ENCODE data around the gene RFPL4A. TPM values are rescaled to one million over a fixed set of nuclear protein-coding genes. Genes with fewer than 3 reads are reported as not detected.
A peak's percentile ranks its signal among the peaks of the same experiment; 100 is the strongest.

RFPL4A gene
- polyA plus RNA-seq, 1 donor from 2014 or later = not detected

DNA sequence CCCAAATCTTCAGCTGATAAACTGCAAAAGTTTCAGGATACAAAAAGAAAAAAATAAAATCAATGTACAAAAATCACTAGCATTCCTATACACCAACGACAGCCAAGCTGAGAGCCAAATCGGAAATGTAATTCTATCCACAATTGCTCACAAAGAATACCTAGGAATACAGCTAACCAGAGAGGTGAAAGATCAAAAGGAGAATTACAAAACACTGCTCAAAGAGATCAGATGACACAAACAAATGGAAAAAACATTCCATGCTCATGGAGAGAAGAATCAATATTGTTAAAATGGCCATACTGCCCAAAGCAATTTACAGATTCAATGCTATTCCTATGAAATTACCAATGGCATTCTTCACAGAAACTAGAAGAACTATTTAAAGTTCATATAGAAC is 43.4 kb downstream of the RFPL4A start:
- Histone ChIP-seq H3K9me2 (ENCODE audit: insufficient read depth, low read length) (no peaks in the 10 kb centered on the region), H3K27ac (ENCODE audit: low read length) (no peak overlapping the region), H3K9me3 (ENCODE audit: low read length) (no peaks in the 10 kb centered on the region), H3K36me3 (ENCODE audit: insufficient read depth, low read length) (no peaks in the 10 kb centered on the region), H2AFZ (ENCODE audit: low read depth, low read length) (no peak overlapping the region), H3K27me3 (ENCODE audit: insufficient read depth, low read depth, low read length) (no peaks in the 10 kb centered on the region), H3K4me2 (ENCODE audit: low read length) (no peak overlapping the region), H4K20me1 (ENCODE audit: insufficient read depth) (no peaks in the 10 kb centered on the region), H3K79me2 (replicated peaks; ENCODE audit: insufficient read depth, low read length) (no peaks in the 10 kb centered on the region), H3K4me3 (ENCODE audit: low read length) (no peak overlapping the region), H3F3A (ENCODE audit: insufficient read depth, low read length, poor library complexity, severe bottlenecking) (no peaks in the 10 kb centered on the region), H3K9ac (ENCODE audit: low read length) (no peak overlapping the region)
- TF ChIP-seq, protein P1, sequence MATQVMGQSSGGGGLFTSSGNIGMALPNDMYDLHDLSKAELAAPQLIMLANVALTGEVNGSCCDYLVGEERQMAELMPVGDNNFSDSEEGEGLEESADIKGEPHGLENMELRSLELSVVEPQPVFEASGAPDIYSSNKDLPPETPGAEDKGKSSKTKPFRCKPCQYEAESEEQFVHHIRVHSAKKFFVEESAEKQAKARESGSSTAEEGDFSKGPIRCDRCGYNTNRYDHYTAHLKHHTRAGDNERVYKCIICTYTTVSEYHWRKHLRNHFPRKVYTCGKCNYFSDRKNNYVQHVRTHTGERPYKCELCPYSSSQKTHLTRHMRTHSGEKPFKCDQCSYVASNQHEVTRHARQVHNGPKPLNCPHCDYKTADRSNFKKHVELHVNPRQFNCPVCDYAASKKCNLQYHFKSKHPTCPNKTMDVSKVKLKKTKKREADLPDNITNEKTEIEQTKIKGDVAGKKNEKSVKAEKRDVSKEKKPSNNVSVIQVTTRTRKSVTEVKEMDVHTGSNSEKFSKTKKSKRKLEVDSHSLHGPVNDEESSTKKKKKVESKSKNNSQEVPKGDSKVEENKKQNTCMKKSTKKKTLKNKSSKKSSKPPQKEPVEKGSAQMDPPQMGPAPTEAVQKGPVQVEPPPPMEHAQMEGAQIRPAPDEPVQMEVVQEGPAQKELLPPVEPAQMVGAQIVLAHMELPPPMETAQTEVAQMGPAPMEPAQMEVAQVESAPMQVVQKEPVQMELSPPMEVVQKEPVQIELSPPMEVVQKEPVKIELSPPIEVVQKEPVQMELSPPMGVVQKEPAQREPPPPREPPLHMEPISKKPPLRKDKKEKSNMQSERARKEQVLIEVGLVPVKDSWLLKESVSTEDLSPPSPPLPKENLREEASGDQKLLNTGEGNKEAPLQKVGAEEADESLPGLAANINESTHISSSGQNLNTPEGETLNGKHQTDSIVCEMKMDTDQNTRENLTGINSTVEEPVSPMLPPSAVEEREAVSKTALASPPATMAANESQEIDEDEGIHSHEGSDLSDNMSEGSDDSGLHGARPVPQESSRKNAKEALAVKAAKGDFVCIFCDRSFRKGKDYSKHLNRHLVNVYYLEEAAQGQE (IDR thresholded peaks at IDR 0.05; ENCODE audit: borderline replicate concordance) = no peak
- TF ChIP-seq SMC3 (conservative IDR thresholded peaks at IDR 0.05; ENCODE audit: poor library complexity) = no peak
- no peak for TF ChIP-seq EP300 (conservative IDR thresholded peaks at IDR 0.05; ENCODE audit: poor library complexity, severe bottlenecking)
- TF ChIP-seq RAD21 (conservative IDR thresholded peaks at IDR 0.05) = no peak
- TF ChIP-seq, protein P2, sequence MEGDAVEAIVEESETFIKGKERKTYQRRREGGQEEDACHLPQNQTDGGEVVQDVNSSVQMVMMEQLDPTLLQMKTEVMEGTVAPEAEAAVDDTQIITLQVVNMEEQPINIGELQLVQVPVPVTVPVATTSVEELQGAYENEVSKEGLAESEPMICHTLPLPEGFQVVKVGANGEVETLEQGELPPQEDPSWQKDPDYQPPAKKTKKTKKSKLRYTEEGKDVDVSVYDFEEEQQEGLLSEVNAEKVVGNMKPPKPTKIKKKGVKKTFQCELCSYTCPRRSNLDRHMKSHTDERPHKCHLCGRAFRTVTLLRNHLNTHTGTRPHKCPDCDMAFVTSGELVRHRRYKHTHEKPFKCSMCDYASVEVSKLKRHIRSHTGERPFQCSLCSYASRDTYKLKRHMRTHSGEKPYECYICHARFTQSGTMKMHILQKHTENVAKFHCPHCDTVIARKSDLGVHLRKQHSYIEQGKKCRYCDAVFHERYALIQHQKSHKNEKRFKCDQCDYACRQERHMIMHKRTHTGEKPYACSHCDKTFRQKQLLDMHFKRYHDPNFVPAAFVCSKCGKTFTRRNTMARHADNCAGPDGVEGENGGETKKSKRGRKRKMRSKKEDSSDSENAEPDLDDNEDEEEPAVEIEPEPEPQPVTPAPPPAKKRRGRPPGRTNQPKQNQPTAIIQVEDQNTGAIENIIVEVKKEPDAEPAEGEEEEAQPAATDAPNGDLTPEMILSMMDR (IDR thresholded peaks at IDR 0.05; ENCODE audit: poor library complexity, severe bottlenecking) = no peak
- TF ChIP-seq MXI1 (conservative IDR thresholded peaks at IDR 0.05; ENCODE audit: poor library complexity, severe bottlenecking) = no peak
- TF ChIP-seq EZH2 (IDR thresholded peaks at IDR 0.05; ENCODE audit: borderline replicate concordance, insufficient read depth, low read length, poor library complexity, severe bottlenecking) = no peak
- no peak for TF ChIP-seq POLR2AphosphoS5 (IDR thresholded peaks at IDR 0.05)
- no peak for TF ChIP-seq TAF1 (IDR thresholded peaks at IDR 0.05; ENCODE audit: low read depth)

DNA sequence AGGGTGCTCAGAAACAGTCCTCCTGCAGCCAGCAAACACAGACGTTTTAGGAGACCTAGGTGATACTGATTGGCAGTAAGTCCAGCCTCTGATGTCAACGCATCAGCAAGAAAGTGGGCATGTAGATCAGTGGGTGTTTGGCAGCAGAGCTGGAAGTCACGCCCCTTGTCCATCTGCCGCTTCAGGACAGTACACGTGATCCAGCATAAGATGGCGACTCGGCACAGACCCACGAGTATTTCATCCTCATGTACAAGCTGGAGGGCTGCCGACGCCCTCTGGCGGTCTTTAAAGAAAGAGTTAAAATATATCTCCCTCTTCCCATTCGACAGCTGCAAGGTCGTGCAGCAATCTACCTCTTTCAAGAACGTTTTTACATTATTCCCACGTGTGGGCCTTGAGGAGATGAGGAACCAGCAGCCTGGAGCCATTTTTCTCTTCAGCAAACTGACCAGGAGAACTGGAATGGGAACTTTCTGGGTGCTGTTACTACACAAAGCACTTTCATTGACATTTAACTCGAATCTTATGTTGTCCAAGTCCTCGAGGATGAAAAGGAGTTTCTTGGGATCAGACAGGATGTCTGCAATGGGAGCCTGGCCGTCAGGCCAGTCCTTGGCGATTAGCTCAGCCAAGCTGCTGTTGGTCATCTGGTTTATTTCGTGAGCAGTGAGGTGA is 50.6 kb downstream of the RFPL4A start:
- no peak overlapping the region for H3K4me3 ChIP-seq (ENCODE audit: low read length)
- peaks cover 9% of the 10 kb centered on the region for H3K9me3 ChIP-seq (ENCODE audit: low read length)
- TF ChIP-seq POLR2AphosphoS5 (IDR thresholded peaks at IDR 0.05) = no peak
- TF ChIP-seq RAD21 (conservative IDR thresholded peaks at IDR 0.05) = no peak
- TF ChIP-seq, protein P2 (IDR thresholded peaks at IDR 0.05; ENCODE audit: poor library complexity, severe bottlenecking) = peak; percentile 14
- no peak for TF ChIP-seq SMC3 (conservative IDR thresholded peaks at IDR 0.05; ENCODE audit: poor library complexity)
- TF ChIP-seq EP300 (conservative IDR thresholded peaks at IDR 0.05; ENCODE audit: poor library complexity, severe bottlenecking) = no peak
- TF ChIP-seq EZH2 (IDR thresholded peaks at IDR 0.05; ENCODE audit: borderline replicate concordance, insufficient read depth, low read length, poor library complexity, severe bottlenecking) = no peak
- no peak for TF ChIP-seq MXI1 (conservative IDR thresholded peaks at IDR 0.05; ENCODE audit: poor library complexity, severe bottlenecking)

More for the DNA sequence above, 50.6 kb downstream of the RFPL4A start:
- Histone ChIP-seq H3K27me3 (ENCODE audit: insufficient read depth, low read depth, low read length) (no peaks in the 10 kb centered on the region), H3K36me3 (ENCODE audit: insufficient read depth, low read length) (no peaks in the 10 kb centered on the region), H3K9me2 (ENCODE audit: insufficient read depth, low read length) (no peaks in the 10 kb centered on the region), H2AFZ (ENCODE audit: low read depth, low read length) (no peak overlapping the region), H3K4me2 (ENCODE audit: low read length) (no peak overlapping the region), H3K9ac (ENCODE audit: low read length) (no peak overlapping the region), H3F3A (ENCODE audit: insufficient read depth, low read length, poor library complexity, severe bottlenecking) (no peaks in the 10 kb centered on the region), H3K27ac (ENCODE audit: low read length) (no peak overlapping the region), H4K20me1 (ENCODE audit: insufficient read depth) (no peaks in the 10 kb centered on the region), H3K79me2 (replicated peaks; ENCODE audit: insufficient read depth, low read length) (no peaks in the 10 kb centered on the region)
